Stimulated activated naive CD4-positive, alpha-beta T cell treated with Interleukin-2 at 50 U/mL for 16 hours (primary cell): ENCODE measurements around the gene DTWD2.
"Not testable (repeated sequence)": the region's sequence is repeated elsewhere in the genome, so short reads cannot be mapped to it uniquely, and the experiment has no call there.

Source experiments
- DNase-seq: peaks from one replicate; lab custom pipeline; 2025; lab: John Stamatoyannopoulos, UW

DTWD2 gene

DNA sequence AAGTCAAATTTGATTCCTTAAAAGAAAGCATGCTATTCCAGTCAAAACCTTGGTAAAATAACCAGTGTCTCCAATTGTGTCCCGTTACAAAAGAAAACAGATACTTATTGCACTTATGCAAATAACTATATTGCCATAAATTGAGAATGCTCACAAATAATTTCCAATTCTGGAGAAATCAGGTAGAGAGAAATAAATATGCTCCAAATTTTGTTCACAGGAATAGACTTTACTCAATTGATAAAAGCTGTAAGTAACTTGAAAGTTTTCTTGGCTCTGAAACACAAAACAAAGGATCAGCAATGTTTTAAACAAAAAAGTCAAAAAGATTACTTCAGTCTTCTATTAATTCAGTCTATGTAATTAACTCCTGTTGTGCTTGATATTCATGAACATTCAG is 7.8 kb upstream of the DTWD2 start:
- DNase-seq = no peak

- no peak for DNase-seq
Observed at GRCh38 chr5:118994595-118994994, 6.2 kb upstream of the DTWD2 start.

DNA sequence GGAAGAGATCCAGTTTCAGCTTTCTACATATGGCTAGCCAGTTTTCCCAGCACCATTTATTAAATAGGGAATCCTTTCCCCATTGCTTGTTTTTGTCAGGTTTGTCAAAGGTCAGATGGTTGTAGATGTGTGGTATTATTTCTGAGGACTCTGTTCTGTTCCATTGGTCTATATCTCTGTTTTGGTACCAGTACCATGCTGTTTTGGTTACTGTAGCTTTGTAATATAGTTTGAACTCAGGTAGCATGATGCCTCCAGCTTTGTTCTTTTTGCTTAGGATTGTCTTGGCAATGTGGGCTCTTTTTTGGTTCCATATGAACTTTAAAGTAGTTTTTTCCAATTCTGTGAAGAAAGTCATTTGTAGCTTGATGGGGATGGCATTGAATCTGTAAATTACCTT is 4.8 kb upstream of the DTWD2 start:
- DNase-seq = not testable (repeated sequence)

GRCh38 chr5:118992055-118992454 is 3.7 kb upstream of the DTWD2 start:
- DNase-seq = not testable (repeated sequence)

DNA sequence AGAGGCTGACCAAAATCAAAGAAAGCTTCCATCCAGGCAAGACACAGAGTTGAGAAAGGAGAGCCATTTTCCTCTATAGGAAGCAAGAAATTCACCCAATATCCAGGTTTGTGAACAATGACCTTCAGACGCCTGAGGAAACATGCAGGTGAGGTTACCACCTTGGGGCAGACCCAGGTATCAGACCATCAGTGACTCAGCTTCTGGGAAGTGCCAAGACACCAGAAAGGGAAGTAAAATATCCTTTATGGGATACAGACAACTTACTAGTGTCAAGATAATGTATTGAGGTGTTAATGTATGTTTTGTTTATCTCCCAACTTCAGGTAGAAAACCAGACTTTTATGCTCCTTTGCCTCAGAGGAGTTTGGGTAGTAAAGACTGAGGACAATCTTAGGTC is 2.2 kb upstream of the DTWD2 start:
- DNase-seq = no peak

- DNase-seq = no peak
Observed at GRCh38 chr5:118989816-118990215, 1.5 kb upstream of the DTWD2 start.

GRCh38 chr5:118988866-118989180 is 476 bp upstream of the DTWD2 start:
- no peak for DNase-seq

GRCh38 chr5:118984602-118985001 is 3.7 kb downstream of the DTWD2 start:
- DNase-seq = no peak

GRCh38 chr5:118981783-118982182 is 6.6 kb downstream of the DTWD2 start:
- no peak for DNase-seq

GRCh38 chr5:118980438-118980837 is 7.9 kb downstream of the DTWD2 start:
- no peak for DNase-seq

DNA sequence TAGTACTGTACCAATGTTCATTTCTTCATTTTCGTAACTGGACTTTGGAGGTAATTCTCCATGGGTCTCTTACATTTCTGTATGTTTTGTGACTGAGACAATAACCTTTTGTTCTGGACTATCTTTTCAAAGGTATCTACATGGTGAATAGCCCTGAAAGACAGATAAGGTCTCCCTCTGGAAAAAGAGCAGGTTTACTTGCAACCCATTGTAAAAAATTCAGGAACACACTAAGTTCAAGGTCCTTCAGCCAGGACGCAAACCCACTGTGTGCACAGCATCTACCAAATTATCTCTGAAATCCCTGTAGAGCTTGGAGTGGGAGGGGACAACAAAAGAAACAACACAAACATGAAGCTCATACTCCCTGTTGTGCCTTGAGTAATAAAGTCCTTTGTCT is 8.3 kb downstream of the DTWD2 start:
- no peak for DNase-seq

DNA sequence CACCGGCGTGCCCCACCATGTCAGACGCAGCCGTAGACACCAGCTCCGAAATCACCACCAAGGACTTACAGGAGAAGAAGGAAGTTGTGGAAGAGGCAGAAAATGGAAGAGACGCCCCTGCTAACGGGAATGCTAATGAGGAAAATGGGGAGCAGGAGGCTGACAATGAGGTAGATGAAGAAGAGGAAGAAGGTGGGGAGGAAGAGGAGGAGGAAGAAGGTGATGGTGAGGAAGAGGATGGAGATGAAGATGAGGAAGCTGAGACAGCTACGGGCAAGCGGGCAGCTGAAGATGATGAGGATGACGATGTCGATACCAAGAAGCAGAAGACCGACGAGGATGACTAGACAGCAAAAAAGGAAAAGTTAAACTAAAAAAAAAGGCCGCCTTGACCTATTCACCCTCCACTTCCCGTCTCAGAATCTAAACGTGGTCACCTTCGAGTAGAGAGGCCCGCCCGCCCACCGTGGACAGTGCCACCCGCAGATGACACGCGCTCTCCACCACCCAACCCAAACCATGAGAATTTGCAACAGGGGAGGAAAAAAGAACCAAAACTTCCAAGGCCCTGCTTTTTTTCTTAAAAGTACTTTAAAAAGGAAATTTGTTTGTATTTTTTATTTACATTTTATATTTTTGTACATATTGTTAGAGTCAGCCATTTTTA is 14.4 kb downstream of the DTWD2 start:
- DNase-seq = not testable (repeated sequence)

DNA sequence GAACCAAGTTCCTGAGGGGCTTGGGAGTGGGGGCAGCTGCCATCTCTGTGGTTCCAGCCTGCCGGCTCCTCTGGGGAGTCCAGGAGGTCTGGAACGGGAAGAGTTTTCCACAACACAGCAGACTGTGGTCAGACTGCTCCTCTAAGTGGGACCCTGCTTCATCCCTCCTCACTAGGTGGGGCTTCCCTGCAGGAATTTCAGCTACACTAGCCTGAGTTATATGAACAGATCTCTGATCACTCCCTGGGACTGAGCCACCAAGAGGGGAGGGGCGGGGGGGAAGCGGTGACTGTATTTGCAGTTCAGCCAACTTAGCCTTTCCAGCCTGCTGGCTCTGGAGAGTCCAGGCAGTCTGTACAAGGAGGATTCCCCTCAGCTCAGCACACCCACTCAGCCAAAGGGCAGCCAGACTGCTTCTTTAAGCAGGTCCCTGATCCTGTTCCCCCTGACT is 19.4 kb downstream of the DTWD2 start:
- no peak for DNase-seq

DNA sequence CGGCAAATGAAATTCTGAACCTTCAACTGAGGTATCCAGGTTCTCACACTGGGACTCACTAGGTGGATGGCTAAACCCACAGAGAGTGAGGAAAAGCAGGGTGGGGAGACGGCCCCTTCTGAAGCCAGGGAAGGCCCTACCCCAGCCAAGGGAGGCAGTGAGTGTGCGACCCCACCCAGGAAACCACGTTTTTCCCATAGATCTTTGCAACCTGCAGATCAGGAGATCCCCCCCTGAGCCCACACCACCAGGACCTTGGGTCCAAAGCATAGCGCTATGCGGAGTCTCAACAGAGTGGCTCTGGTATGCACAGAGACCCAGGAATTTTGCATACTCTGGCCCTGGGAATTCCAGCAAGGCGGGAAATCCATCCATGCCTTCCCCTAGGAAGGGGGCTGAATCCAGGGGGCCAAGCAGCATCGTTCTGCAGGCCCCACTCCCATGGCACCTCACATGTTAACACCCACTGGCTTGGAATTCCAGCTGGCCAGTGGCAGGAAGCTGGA is 19.9 kb downstream of the DTWD2 start:
- DNase-seq = no peak

GRCh38 chr5:118967059-118967508 is 21.3 kb downstream of the DTWD2 start:
- no peak for DNase-seq

DNA sequence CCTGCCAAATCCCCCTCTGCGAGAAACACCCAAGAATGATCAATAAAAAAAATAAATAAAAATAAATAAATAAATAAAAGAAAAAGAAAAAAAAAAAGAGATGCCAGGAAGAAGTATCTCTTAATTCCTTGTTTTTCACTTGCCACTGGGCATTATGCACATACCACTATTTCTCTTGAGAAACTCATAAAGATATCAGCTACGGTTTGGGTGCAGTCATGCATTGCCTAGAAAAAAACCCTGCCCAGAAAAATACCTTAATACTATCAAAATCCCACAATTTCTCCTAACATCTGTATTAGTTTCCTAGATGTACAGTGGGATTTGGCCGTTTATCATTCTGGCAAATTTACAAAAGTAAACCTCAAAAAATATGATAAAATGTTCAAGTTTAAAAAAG is 22.5 kb downstream of the DTWD2 start:
- DNase-seq = no peak

DNA sequence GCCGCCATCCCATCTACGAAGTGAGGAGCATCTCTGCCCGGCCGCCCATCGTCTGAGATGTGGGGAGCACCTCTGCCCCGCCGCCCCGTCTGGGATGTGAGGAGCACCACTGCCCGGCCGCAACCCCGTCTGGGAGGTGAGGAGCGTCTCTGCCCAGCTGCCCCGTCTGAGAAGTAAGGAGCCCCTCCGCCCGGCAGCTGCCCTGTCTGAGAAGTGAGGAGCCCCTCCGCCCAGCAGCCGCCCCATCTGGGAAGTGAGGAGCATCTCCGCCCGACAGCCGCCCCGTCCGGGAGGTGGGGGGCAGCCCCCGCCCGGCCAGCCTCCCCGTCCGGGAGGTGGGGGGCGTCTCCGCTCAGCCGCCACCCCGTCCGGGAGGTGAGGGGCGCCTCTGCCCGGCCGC is 23.4 kb downstream of the DTWD2 start:
- not testable (repeated sequence) for DNase-seq

GRCh38 chr5:118964388-118964787 is 24.0 kb downstream of the DTWD2 start:
- not testable (repeated sequence) for DNase-seq

DNA sequence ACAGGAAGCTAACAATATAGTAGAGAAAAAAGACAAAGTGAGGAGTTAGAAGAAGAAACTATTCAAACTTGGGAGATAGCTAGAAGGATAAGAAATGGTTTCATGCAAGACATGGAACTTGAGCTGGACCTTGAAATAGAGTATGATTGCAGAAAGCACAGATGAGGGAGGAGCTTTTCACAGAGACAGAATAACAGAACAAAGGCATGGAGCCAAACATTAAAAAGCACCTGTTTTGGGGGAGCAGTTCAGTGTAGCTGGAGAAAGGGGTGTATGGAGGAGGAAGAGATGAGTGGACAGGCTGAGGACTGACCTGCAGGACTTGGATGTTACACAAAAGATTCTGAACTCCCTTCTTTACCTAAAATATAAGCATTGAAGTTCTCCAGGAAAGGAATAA is 25.2 kb downstream of the DTWD2 start:
- DNase-seq = no peak

GRCh38 chr5:118960557-118960956 is 27.8 kb downstream of the DTWD2 start:
- no peak for DNase-seq

DNA sequence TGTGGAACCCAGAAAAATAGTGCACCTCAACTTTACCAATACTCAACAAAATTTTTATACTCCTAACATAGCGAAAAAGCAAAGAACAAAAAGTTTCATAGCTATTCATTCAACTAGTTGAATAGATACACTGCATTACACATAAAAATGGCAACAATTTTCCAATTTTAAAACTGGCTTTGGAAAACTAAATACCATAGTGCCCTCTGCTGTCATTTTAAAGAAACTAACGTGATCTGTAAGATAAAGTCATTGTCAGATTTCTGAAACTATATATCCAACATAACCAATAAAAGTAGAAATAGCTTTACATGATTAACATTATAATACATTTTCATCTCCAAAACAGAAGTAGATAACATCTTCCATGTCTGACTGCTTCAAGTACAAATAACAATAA is 31.6 kb downstream of the DTWD2 start:
- no peak for DNase-seq

- no peak for DNase-seq
Observed at GRCh38 chr5:118953652-118954005, 34.7 kb downstream of the DTWD2 start.

GRCh38 chr5:118952992-118953651 is 35.2 kb downstream of the DTWD2 start:
- no peak for DNase-seq

DNA sequence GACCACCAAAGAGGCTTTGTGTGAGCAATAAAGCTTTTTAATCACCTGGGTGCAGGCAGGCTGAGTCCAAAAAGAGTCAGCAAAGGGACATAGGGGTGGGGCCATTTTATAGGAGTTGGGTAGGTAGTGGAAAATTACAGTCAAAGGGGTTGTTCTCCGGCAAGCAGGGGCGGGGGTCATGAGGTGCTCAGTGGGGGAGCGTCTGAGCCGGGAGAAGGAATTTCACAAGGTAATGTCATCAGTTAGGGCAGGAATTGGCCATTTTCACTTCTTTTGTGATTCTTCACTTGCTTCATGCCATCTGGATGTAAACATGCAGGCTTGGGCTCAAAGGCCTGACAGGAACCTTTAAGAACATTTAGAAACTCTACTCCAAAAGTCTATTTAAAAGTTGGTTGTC is 36.0 kb downstream of the DTWD2 start:
- DNase-seq = not testable (repeated sequence)
